GM18508 (cell line): ENCODE results near the gene TBX18.

Source experiments
- ATAC-seq: cut with Tn5 transposase; IDR thresholded peaks from one replicate; pipeline ENCODE4 v1.9.1; 2021; ENCODE audit warnings: moderate number of reproducible peaks; ENCODE audit not compliant: insufficient read depth, unreplicated experiment

TBX18 gene

GRCh38 chr6:84685983-84686584, 78.3 kb downstream of the TBX18 start:
- no peak for ATAC-seq

- ATAC-seq = no peak
These were observed 82.6 kb downstream of the TBX18 start for GRCh38 chr6:84681693-84682326.

- no peak for ATAC-seq
These were observed 88.7 kb downstream of the TBX18 start for GRCh38 chr6:84675651-84676050.

- ATAC-seq = no peak
These were observed 90.0 kb downstream of the TBX18 start for GRCh38 chr6:84674395-84674794.

- ATAC-seq = no peak
These were observed 93.2 kb downstream of the TBX18 start for GRCh38 chr6:84671183-84671582.

- ATAC-seq = no peak
These were observed 94.5 kb downstream of the TBX18 start for GRCh38 chr6:84669945-84670344.

- ATAC-seq = no peak
These were observed 96.9 kb downstream of the TBX18 start for GRCh38 chr6:84667252-84668213.

- no peak for ATAC-seq
These were observed 99.0 kb downstream of the TBX18 start for GRCh38 chr6:84665401-84665800.

GRCh38 chr6:84663866-84664265, 100.5 kb downstream of the TBX18 start:
- no peak for ATAC-seq

GRCh38 chr6:84657486-84657885, 106.9 kb downstream of the TBX18 start:
- no peak for ATAC-seq

- no peak for ATAC-seq
These were observed 107.4 kb downstream of the TBX18 start for GRCh38 chr6:84657025-84657424.

GRCh38 chr6:84653027-84653551, 111.3 kb downstream of the TBX18 start:
- ATAC-seq = no peak

GRCh38 chr6:84652356-84653026, 111.9 kb downstream of the TBX18 start:
- ATAC-seq = no peak

- ATAC-seq = no peak
These were observed 112.8 kb downstream of the TBX18 start for GRCh38 chr6:84651583-84651982.

- ATAC-seq = no peak
These were observed 116.0 kb downstream of the TBX18 start for GRCh38 chr6:84648444-84648843.

GRCh38 chr6:84645563-84646266, 118.7 kb downstream of the TBX18 start:
- ATAC-seq = no peak

GRCh38 chr6:84645000-84645399, 119.4 kb downstream of the TBX18 start:
- ATAC-seq = no peak

- ATAC-seq = no peak
These were observed 120.6 kb downstream of the TBX18 start for GRCh38 chr6:84643778-84644177.

- no peak for ATAC-seq
These were observed 123.3 kb downstream of the TBX18 start for GRCh38 chr6:84641076-84641475.

GRCh38 chr6:84639396-84639795, 125.0 kb downstream of the TBX18 start:
- no peak for ATAC-seq
